ENCODE data around the gene TMEM161A. TPM values are rescaled to one million over a fixed set of nuclear protein-coding genes. Genes with fewer than 3 reads are reported as not detected.
"Not testable (repeated sequence)": the region's sequence is repeated elsewhere in the genome, so short reads cannot be mapped to it uniquely, and the experiment has no call there.

The TMEM161A gene
- total RNA-seq, 6 experiments from 2014 or later, result 20.5 to 27.9 (median 25.4) TPM

- H3K4me1 Mint-ChIP-seq (ENCODE audit: low read depth), result no peaks in the 10 kb centered on the region
Measured at GRCh38 chr19:19152668-19153384, 14.5 kb upstream of the TMEM161A start.

GRCh38 chr19:19151418-19151817 is 13.1 kb upstream of the TMEM161A start:
- TF ChIP-seq CTCF (IDR thresholded peaks at IDR 0.05), result no peak
- Mint-ChIP-seq H3K9me3 (peaks cover 3% of the 10 kb centered on the region; the same call in 1 of the 2 replicates), H3K27me3 (ENCODE audit: insufficient read depth) (peaks cover 1% of the 10 kb centered on the region), H3K4me3 (no peak overlapping the region), H3K4me1 (ENCODE audit: low read depth) (no peaks in the 10 kb centered on the region), H3K36me3 (ENCODE audit: low read depth) (peaks cover 6% of the 10 kb centered on the region; the same call in 1 of the 2 replicates), H3K27ac (no peak overlapping the region)
- no peak for DNase-seq

More at GRCh38 chr19:19152668-19153384, 14.5 kb upstream of the TMEM161A start:
- H3K9me3 Mint-ChIP-seq, result peaks cover 3% of the 10 kb centered on the region; the same call in 1 of the 2 replicates
- DNase-seq, result no peak
- peaks cover 1% of the 10 kb centered on the region for H3K27me3 Mint-ChIP-seq (ENCODE audit: insufficient read depth)
- TF ChIP-seq CTCF (IDR thresholded peaks at IDR 0.05), result no peak
- no peak overlapping the region for H3K27ac Mint-ChIP-seq
- peaks cover 6% of the 10 kb centered on the region; the same call in 1 of the 2 replicates for H3K36me3 Mint-ChIP-seq (ENCODE audit: low read depth)
- H3K4me3 Mint-ChIP-seq, result no peak overlapping the region

DNA sequence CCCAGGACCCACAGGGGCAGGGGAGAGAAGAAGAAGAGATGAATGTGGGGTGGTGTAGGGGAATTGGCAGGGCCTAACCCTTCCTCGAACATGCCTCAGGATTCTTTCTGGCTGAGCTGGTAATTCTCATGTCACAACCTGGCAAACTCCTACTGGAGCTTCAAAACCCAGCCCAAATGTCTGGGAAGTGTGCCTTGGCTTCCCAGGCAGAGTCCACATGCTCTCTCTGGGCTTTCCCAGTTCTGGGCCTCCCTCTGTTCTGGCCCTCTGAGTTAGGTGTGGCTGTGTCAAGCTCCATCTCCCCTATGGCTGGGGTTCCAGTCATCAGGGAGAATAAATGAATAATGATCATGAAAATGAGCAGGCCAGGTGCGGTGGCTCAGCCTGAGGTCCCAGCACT is 11.2 kb upstream of the TMEM161A start:
- Mint-ChIP-seq H3K4me3 (no peak overlapping the region), H3K36me3 (ENCODE audit: low read depth) (no peaks in the 10 kb centered on the region), H3K9me3 (no peaks in the 10 kb centered on the region), H3K27ac (no peak overlapping the region), H3K4me1 (ENCODE audit: low read depth) (no peaks in the 10 kb centered on the region), H3K27me3 (ENCODE audit: insufficient read depth) (peaks cover 1% of the 10 kb centered on the region; the same call in 1 of the 2 replicates)
- no peak for DNase-seq
- no peak for TF ChIP-seq CTCF (IDR thresholded peaks at IDR 0.05)

GRCh38 chr19:19148504-19148903 is 10.2 kb upstream of the TMEM161A start:
- not testable (repeated sequence) for H3K36me3 Mint-ChIP-seq (ENCODE audit: low read depth); H3K4me3 Mint-ChIP-seq; H3K4me1 Mint-ChIP-seq (ENCODE audit: low read depth); DNase-seq; H3K27me3 Mint-ChIP-seq (ENCODE audit: insufficient read depth); H3K9me3 Mint-ChIP-seq; H3K27ac Mint-ChIP-seq

- no peak for TF ChIP-seq CTCF (IDR thresholded peaks at IDR 0.05)
- Mint-ChIP-seq H3K27ac (no peak overlapping the region), H3K9me3 (no peaks in the 10 kb centered on the region), H3K4me3 (no peak overlapping the region), H3K4me1 (ENCODE audit: low read depth) (no peaks in the 10 kb centered on the region), H3K27me3 (ENCODE audit: insufficient read depth) (peaks cover 2% of the 10 kb centered on the region; the same call in 1 of the 2 replicates), H3K36me3 (ENCODE audit: low read depth) (no peaks in the 10 kb centered on the region)
- no peak for DNase-seq
Measured at GRCh38 chr19:19147344-19147743, 9.1 kb upstream of the TMEM161A start.

DNA sequence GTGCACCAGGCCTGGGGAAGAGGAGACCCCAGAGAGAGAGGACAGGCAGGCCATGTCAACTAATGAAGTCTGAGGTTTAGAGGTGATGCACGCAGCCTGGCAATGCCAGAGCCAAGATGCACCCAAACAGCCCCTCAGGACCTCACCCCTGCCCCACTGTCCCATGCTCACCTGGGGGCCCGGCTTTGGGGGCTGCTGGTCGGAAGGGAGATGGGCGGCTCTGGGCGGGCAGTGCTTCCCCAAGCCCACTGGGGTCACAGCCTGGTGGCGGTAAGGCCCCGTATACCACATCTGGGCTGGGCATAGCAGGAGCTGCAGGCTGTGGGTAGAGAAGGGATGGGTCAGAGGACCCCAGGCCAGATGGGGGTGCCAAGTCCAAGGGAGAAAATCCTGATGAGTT is 8.6 kb upstream of the TMEM161A start:
- Mint-ChIP-seq H3K4me3 (no peak overlapping the region), H3K4me1 (ENCODE audit: low read depth) (no peaks in the 10 kb centered on the region), H3K36me3 (ENCODE audit: low read depth) (no peaks in the 10 kb centered on the region), H3K9me3 (no peaks in the 10 kb centered on the region), H3K27ac (no peak overlapping the region), H3K27me3 (ENCODE audit: insufficient read depth) (peaks cover 2% of the 10 kb centered on the region; the same call in 1 of the 2 replicates)
- TF ChIP-seq CTCF (IDR thresholded peaks at IDR 0.05), result no peak
- no peak for DNase-seq

Data from HFFc6 (cell line).